Mucosa of descending colon (tissue), 3 donors: ENCODE results near the gene TMC2. TPM values are rescaled to one million over a fixed set of nuclear protein-coding genes. Genes with fewer than 3 reads are reported as not detected.

Source experiments
- ATAC-seq: fragments of 200-7000 bp; cut with Tn5 transposase; one replicate; pipeline ENCODE4 v1.9.1; 2020; ENCODE audit warnings: mild to moderate bottlenecking, moderate library complexity
- DNase-seq, 3 donors: peaks; one replicate each; pipeline ENCODE4 v3.0.0-alpha.2; 2020
- H3K36me3 ChIP-seq: fragments of 200-600 bp; one replicate; pipeline ENCODE4 v1.8.0; 2021; ENCODE audit warnings: low read depth, mild to moderate bottlenecking
- H3K4me1 ChIP-seq: fragments of 200-600 bp; one replicate; pipeline ENCODE4 v1.8.0; 2021; ENCODE audit warnings: low read depth, mild to moderate bottlenecking
- H3K4me3 ChIP-seq: fragments of 200-600 bp; one replicate; pipeline ENCODE4 v1.8.0; 2021; ENCODE audit warnings: mild to moderate bottlenecking
- H3K9me3 ChIP-seq: fragments of 200-600 bp; one replicate; pipeline ENCODE4 v1.8.0; 2021; ENCODE audit warnings: mild to moderate bottlenecking
- CTCF ChIP-seq: fragments of 200-600 bp; IDR thresholded peaks from one replicate; pipeline ENCODE4 v1.8.0; 2022; ENCODE audit warnings: antibody characterized with exemption, mild to moderate bottlenecking
- intact Hi-C, 2 donors: fragments of 100-400 bp; cut with DNase I in 1 of 2; cut with micrococcal nuclease in 1 of 2; formaldehyde crosslinking; loops; one replicate each; pipeline versions ENCODE4 v1.11.0 to v1.11.1; 2022; cut with DNase I, micrococcal nuclease
- total RNA-seq, 3 donors: library from RNA; stranded (reverse); fragmentation: NEBNext Ultra II Directional in 2 of 3; extraction: Animal tissue kit (Norgen Biotek cat#: 25700) in 2 of 3; gene quantifications; one replicate each; pipeline versions ENCODE4 v1.2.1 to v1.2.4, GENCODE V29; 2021 to 2023
- donor health status: DM: no; HTN: no; CAD: no; lungs with moderate emphysema.
- donor health status: DM: no; HTN: no; CAD: no.
- donor health status: DM: no; HTN: yes; CAD: no.

The TMC2 gene
- total RNA-seq, 3 donors from 2014 or later = 0.09 to 0.41 TPM; not detected in 1

- H3K36me3 ChIP-seq = peaks cover 6% of the 10 kb centered on the region
- no peak for DNase-seq
- peak; percentile 18 for ATAC-seq
- H3K4me3 ChIP-seq = peak overlapping the region; percentile 92
- no peak for TF ChIP-seq CTCF
- peaks cover 8% of the 10 kb centered on the region for H3K4me1 ChIP-seq
- H3K9me3 ChIP-seq = no peaks in the 10 kb centered on the region
- intact Hi-C loops = no loop called here
These were observed 127.1 kb downstream of the TMC2 start for GRCh38 chr20:2663364-2663886.

GRCh38 chr20:2663887-2664719 is 127.7 kb downstream of the TMC2 start, which contains the start of gene IDH3B:
Gene IDH3B (minus strand): TSS chr20:2664216. CDS start chr20:2664188, 28 bp downstream.
- Histone ChIP-seq H3K4me1 (peaks cover 8% of the 10 kb centered on the region), H3K36me3 (peaks cover 6% of the 10 kb centered on the region), H3K9me3 (no peaks in the 10 kb centered on the region), H3K4me3 (peak within 1 kb of the TSS; percentile 92)
- intact Hi-C loops = no loop called here
- DNase-seq (peak; percentile 94 to 97 (median 94)), ATAC-seq (peak; percentile 99)
- no peak for TF ChIP-seq CTCF

DNA sequence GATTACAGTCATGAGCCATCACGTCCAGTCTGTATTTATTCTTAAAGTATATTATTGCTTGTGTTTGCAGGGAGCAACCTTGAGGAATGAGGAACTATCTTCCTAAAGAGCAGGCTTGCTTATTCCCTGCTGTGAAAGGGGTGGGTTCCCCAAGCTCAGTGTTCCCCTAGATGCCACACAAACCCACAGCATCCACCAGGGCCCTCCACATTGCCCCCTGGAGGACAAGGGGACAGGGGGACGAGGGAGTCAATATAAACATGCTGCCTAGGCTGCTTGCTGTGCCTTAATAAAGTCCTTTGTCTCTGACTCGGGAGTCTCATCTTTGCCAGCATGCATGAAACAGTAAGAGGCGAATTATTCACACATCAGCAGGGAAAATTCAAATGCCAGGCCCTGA is 135.6 kb downstream of the TMC2 start:
- H3K4me1 ChIP-seq = no peaks in the 10 kb centered on the region
- intact Hi-C loops = no loop called here

GRCh38 chr20:2672446-2672845 is 136.1 kb downstream of the TMC2 start:
- DNase-seq (no peak), ATAC-seq (no peak)
- Histone ChIP-seq H3K36me3 (no peaks in the 10 kb centered on the region), H3K4me1 (no peaks in the 10 kb centered on the region), H3K9me3 (no peaks in the 10 kb centered on the region), H3K4me3 (no peak overlapping the region)
- intact Hi-C loops = no loop called here
- no peak for TF ChIP-seq CTCF

More for the DNA sequence above, 135.6 kb downstream of the TMC2 start:
- DNase-seq = no peak
- no peak for TF ChIP-seq CTCF
- Histone ChIP-seq H3K9me3 (no peaks in the 10 kb centered on the region), H3K36me3 (no peaks in the 10 kb centered on the region), H3K4me3 (no peak overlapping the region)
- ATAC-seq = no peak

DNA sequence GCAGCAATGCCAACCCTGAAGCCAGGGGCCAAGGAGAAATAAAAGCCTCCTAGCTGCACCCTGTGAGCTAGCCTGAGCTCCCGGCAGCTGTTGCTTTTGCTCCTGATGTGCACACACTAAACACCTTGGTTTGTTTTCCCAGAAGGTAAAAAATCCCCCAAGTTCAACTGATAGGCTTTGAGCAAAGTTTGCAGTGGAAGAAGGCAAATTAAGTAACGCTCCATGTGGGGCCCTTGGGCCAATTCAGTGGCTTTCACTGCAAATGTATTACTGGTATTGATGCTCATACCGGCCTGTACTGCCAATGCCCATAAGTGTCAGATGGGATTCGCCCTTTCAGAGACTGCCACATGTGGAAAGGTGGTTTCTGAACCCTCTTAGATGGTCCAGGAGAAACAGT is 137.1 kb downstream of the TMC2 start:
- no peak for ATAC-seq
- Histone ChIP-seq H3K4me1 (no peaks in the 10 kb centered on the region), H3K36me3 (no peaks in the 10 kb centered on the region), H3K4me3 (no peak overlapping the region), H3K9me3 (no peaks in the 10 kb centered on the region)
- intact Hi-C loops = no loop called here
- no peak for DNase-seq
- no peak for TF ChIP-seq CTCF
